ENCODE data around the gene KCNJ3.

DNA sequence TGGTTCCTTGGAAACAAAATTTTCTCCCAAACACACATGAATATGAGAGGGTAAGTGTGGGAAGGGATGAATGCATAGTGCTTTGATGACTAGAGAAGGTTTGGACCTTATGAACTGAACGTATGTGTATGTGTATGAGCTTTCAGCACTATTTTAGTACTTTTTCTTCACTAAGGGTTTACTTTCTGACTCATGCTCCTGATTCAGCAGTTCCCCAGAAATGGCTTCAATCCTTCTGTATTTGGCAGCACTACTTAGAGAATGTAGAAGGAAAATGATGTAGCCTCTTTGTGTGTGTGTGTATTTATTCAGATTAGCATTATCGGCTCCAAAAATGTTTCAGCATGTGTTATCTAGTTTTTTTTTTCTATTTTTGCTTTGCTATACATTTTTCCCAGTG is 22.2 kb downstream of the KCNJ3 start:
- no peak for TF ChIP-seq CTCF (IDR thresholded peaks at IDR 0.05; ENCODE audit: insufficient read depth, low read length, poor library complexity, severe bottlenecking)
- no peak for TF ChIP-seq EZH2phosphoT487 (conservative IDR thresholded peaks at IDR 0.05; ENCODE audit: low read length)
